LNCAP (cell line): ENCODE data around the gene ARNT2.

ENCODE experiments used
- TF ChIP-seq, protein P1 (sequence below): fragments of 450-650 bp; IDR thresholded peaks from 2 replicates; pipeline ENCODE4 v1.5.1; 2017; ENCODE audit warnings: mild to moderate bottlenecking

Gene ARNT2

GRCh38 chr15:80588801-80589200 is 184.6 kb downstream of the ARNT2 start:
- TF ChIP-seq, protein P1, sequence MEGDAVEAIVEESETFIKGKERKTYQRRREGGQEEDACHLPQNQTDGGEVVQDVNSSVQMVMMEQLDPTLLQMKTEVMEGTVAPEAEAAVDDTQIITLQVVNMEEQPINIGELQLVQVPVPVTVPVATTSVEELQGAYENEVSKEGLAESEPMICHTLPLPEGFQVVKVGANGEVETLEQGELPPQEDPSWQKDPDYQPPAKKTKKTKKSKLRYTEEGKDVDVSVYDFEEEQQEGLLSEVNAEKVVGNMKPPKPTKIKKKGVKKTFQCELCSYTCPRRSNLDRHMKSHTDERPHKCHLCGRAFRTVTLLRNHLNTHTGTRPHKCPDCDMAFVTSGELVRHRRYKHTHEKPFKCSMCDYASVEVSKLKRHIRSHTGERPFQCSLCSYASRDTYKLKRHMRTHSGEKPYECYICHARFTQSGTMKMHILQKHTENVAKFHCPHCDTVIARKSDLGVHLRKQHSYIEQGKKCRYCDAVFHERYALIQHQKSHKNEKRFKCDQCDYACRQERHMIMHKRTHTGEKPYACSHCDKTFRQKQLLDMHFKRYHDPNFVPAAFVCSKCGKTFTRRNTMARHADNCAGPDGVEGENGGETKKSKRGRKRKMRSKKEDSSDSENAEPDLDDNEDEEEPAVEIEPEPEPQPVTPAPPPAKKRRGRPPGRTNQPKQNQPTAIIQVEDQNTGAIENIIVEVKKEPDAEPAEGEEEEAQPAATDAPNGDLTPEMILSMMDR, result no peak

DNA sequence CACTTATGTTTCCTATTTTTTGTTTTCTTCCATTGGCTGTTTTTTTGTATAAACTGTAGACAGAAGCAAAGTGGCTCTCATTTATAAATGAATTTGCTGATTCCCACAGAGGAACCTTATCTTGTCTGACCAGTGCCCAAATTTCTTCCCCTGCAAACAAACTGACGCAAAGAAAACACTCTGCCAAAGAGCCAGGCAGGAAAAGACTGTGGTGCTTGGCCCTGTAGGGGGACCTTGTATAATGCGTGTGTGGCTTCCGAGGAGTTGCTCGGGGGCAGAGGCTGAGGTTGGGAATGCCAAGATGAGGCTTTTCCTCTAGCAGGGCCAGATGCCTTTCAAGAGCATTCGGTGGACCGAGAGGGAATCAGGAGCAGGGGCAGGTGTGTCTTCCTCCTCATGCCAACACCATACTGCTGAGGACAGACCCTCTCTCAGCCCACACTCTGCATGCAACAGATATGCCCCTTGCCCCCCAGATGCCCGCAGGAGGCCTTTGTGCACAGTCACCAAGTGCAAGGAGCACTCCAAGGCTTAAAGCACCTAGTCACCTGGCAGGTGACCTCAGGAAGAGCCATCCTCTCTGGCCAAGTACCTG is 186.7 kb downstream of the ARNT2 start:
- TF ChIP-seq, protein P1, result no peak

GRCh38 chr15:80591471-80591870 is 187.3 kb downstream of the ARNT2 start:
- TF ChIP-seq, protein P1, result no peak

DNA sequence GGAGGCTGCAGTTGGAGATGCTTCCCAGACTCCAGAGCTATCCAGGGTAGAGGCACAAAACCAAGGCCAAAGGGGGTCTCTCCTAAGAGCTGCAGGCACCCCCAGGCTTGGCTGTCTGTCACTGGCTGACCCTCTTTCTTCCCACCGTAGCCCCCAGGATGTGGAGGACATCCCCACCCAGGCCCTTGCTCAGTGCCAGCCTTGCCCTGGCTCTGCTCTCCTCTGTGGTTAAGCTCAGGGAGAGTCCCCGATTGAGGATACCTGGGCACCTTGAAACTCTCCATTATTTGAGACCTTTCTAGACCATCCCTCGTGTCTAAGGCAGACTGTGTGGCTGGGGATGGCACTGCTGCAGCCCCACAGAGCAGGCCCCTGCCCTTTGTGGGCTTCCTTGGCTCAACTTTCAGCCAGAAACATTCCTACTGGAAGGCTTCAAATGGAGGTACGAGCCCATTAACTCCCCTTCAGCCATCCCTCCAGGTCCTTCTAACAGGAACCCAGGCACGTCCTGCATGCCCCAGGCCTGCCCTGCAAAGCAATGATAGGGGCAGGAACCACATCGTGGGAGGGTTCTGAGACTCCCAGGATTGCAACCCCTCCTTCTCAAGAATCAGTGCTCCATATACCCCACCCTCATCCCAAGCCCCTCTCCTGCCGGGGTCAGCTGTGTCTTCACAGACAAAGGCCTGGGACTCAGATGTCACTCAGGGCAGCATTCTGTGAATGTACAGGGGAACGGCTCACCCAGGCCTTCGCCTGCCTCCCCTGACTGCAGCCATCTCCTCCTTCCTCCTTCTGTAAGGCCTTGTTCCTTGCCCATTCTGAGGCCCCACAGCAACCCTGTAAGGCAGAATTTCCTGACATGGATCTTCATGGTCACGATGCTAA is 188.0 kb downstream of the ARNT2 start:
- TF ChIP-seq, protein P1, result no peak

DNA sequence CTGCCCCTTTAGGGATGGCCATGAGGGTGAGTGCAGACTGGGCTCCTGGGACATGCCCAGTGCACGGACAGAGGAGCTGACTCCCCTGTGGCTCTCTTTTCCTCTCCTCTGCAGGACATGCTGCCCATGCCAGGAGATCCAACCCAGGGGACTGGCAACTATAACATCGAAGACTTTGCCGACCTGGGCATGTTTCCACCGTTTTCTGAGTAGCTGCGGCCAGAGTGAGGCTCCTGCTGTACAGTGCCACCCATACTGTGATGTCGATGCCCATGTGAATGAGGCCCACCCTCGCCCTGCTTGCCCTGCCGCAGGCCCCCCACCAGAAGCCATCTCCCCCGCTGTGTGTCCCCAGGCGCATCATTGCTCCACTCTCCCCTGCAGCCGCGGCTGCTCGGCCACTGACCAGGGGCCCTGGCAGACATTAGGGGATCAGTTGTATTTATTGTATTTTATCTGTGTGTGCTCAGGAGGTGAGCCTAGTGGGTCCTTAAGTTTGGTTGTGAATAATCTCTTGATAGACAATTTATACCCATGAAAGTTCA is 189.4 kb downstream of the ARNT2 start:
- TF ChIP-seq, protein P1, result no peak

- TF ChIP-seq, protein P1, result no peak
Measured at GRCh38 chr15:80594091-80594889, 190.1 kb downstream of the ARNT2 start.

DNA sequence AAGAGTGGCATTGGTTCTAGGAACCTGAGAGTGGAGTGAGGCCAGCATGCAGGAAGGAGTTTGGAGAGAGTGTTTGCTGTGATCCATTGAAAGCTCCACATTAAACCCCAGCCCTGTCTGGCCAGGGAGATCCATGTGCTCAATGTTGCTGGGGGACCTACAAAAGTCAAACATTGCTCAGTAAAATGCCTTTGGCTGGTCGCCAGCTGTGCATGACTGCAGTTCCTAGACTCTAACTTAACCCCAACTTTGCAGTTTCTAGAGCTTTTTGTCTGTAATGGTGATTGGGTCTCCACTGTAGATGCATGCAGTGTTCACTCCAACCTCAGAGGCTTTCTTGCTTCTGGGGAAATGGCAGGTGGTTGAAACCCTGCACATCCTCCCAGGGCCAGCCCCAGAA is 191.2 kb downstream of the ARNT2 start:
- TF ChIP-seq, protein P1, result no peak
